Measurements from ENCODE around the gene ZBTB7C.

Gene ZBTB7C

GRCh38 chr18:48417985-48418384 is 8.8 kb upstream of the ZBTB7C start:
- no peak for DNase-seq

GRCh38 chr18:48413342-48413741 is 4.2 kb upstream of the ZBTB7C start:
- no peak for DNase-seq

- DNase-seq, result no peak
These were observed 3.3 kb upstream of the ZBTB7C start for GRCh38 chr18:48412339-48412929.

GRCh38 chr18:48410095-48410920 is 1.1 kb upstream of the ZBTB7C start:
- DNase-seq, result peak; percentile 62

- no peak for DNase-seq
These were observed 460 bp upstream of the ZBTB7C start for GRCh38 chr18:48409591-48410094.

GRCh38 chr18:48408111-48408726 is 964 bp downstream of the ZBTB7C start:
- DNase-seq, result no peak

- no peak for DNase-seq
These were observed 1.8 kb downstream of the ZBTB7C start for GRCh38 chr18:48407358-48407757.

- DNase-seq, result no peak
These were observed 3.2 kb downstream of the ZBTB7C start for GRCh38 chr18:48405978-48406377.

GRCh38 chr18:48404716-48405507 is 4.3 kb downstream of the ZBTB7C start:
- DNase-seq, result no peak

GRCh38 chr18:48402953-48403352 is 6.2 kb downstream of the ZBTB7C start:
- no peak for DNase-seq

- no peak for DNase-seq
These were observed 9.7 kb downstream of the ZBTB7C start for GRCh38 chr18:48399303-48400075.

- no peak for DNase-seq
These were observed 11.1 kb downstream of the ZBTB7C start for GRCh38 chr18:48398074-48398473.

GRCh38 chr18:48397021-48397420 is 12.2 kb downstream of the ZBTB7C start:
- DNase-seq, result no peak

- DNase-seq, result no peak
These were observed 12.6 kb downstream of the ZBTB7C start for GRCh38 chr18:48396561-48396960.

GRCh38 chr18:48395646-48396045 is 13.5 kb downstream of the ZBTB7C start:
- no peak for DNase-seq

GRCh38 chr18:48394176-48394575 is 15.0 kb downstream of the ZBTB7C start:
- DNase-seq, result no peak

GRCh38 chr18:48393776-48394175 is 15.4 kb downstream of the ZBTB7C start:
- DNase-seq, result no peak

- DNase-seq, result no peak
These were observed 16.0 kb downstream of the ZBTB7C start for GRCh38 chr18:48393170-48393569.

- no peak for DNase-seq
These were observed 16.9 kb downstream of the ZBTB7C start for GRCh38 chr18:48392268-48392667.

GRCh38 chr18:48391868-48392267 is 17.3 kb downstream of the ZBTB7C start:
- peak; percentile 56 for DNase-seq

- no peak for DNase-seq
These were observed 18.5 kb downstream of the ZBTB7C start for GRCh38 chr18:48390641-48391040.

GRCh38 chr18:48388478-48388877 is 20.7 kb downstream of the ZBTB7C start:
- DNase-seq, result no peak
